RWPE1 (cell line): Measurements from ENCODE around the gene PSMG4.

Experiments used
- CTCF ChIA-PET: fragments of 350-600 bp; sonication (Branson Sonifier 250); formaldehyde crosslinking; extraction: SDS; loops from one replicate; lab custom pipeline; 2021; lab: Yijun Ruan, JAX
- POLR2A ChIA-PET: fragments of 400-600 bp; formaldehyde crosslinking; extraction: SDS; loops from one replicate; lab custom pipeline; 2020; ENCODE audit warnings: antibody characterized with exemption; ENCODE audit not compliant: low non-redundant PET; lab: Yijun Ruan, JAX
- DNase-seq: peaks from one replicate; pipeline ENCODE4 v3.0.0; 2012; ENCODE audit warnings: low spot score
- H3K27ac ChIP-seq: fragments of 450-650 bp; 2 replicates; pipeline ENCODE4 v1.5.1; 2017
- CTCF ChIP-seq: fragments of 450-650 bp; conservative IDR thresholded peaks from 2 replicates; pipeline ENCODE4 v1.5.1; 2017; ENCODE audit warnings: low read depth, mild to moderate bottlenecking

Gene PSMG4

GRCh38 chr6:3247255-3248146 lies 11.2 kb upstream of the PSMG4 start:
- peak; percentile 54 for DNase-seq
- no peak for TF ChIP-seq CTCF
- H3K27ac ChIP-seq, result peak overlapping the region; percentile 34
- CTCF ChIA-PET, result interaction anchor here (0.5 to 0.7 kb wide), 2 partner anchors 38 to 605 kb away, joined by 3 read pairs; no protein-coding TSS in a partner anchor
- POLR2A ChIA-PET, result interaction anchor here (0.7 kb wide), 1 partner anchor 100 kb away, joined by 3 read pairs; no protein-coding TSS in a partner anchor

DNA sequence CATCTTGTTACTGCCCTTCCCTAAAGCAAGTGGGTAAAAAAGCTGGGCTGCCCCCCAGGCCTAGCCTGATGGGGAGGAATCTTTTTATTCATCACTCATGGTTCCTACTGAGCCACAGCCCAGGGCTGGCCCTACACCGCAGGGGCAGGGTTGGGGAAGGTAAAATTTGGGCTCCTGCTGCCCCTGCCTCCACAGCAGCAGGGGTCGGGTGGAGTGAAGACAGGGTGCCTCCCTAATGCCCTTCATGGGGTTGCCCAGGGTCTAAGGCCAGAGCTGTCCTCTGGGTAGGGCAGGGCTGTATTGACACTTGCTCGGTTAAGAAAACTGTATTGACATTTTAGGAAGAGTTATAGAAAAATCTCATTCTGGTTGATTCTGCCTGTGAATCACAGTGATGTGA lies 8.9 kb upstream of the PSMG4 start:
- ChIA-PET POLR2A (no interaction called here), CTCF (interaction anchor here (0.6 to 1.6 kb wide), 2 partner anchors 87 to 103 kb away, joined by 3 read pairs; no protein-coding TSS in a partner anchor)
- H3K27ac ChIP-seq, result no peak overlapping the region
- TF ChIP-seq CTCF, result no peak
- DNase-seq, result no peak

GRCh38 chr6:3250231-3250675 lies 8.5 kb upstream of the PSMG4 start:
- POLR2A ChIA-PET, result no interaction called here

GRCh38 chr6:3251462-3252314 lies 7.1 kb upstream of the PSMG4 start:
- peak; percentile 76 for DNase-seq
- peak; percentile 94 for TF ChIP-seq CTCF
- no peak overlapping the region for H3K27ac ChIP-seq
- CTCF ChIA-PET, result interaction anchor here (0.6 to 1.9 kb wide), 21 partner anchors 9 to 267 kb away, joined by 3 to 13 read pairs (median 4); partner anchors contain the start of gene TUBB2A
- POLR2A ChIA-PET, result interaction anchor here (0.8 kb wide), 1 partner anchor 14 kb away, joined by 5 read pairs; no protein-coding TSS in a partner anchor

More at GRCh38 chr6:3250231-3250675, 8.5 kb upstream of the PSMG4 start:
- H3K27ac ChIP-seq, result no peak overlapping the region
- CTCF ChIA-PET, result interaction anchor here (1.6 kb wide), 2 partner anchors 10 to 88 kb away, joined by 3 read pairs; no protein-coding TSS in a partner anchor
- TF ChIP-seq CTCF, result no peak
- DNase-seq, result no peak

DNA sequence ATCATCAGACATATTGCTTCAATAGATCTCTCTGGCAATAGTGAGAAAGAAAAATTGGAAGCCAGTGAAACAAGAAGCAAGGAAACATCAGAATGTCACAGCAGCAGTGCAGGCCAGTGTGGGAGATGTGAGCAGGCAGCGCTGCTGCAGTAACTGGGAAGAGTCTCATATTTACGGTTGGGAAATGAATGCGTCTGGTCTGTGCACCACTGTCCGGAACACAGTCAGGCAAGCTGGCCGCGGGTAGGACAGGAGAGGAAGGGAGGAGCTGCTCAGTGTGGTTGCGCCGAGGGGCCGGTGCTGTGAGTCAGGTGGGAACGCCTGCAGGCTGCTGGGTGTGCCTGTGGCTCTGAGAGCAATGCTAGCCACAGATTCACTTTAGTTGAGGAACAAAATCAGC lies 6.4 kb upstream of the PSMG4 start:
- ChIA-PET CTCF (interaction anchor here (1.1 to 1.9 kb wide), 5 partner anchors 9 to 127 kb away, joined by 4 to 13 read pairs (median 4); no protein-coding TSS in a partner anchor), POLR2A (interaction anchor here (0.8 kb wide), 1 partner anchor 13 kb away, joined by 5 read pairs; no protein-coding TSS in a partner anchor)
- H3K27ac ChIP-seq, result no peak overlapping the region
- DNase-seq, result no peak
- no peak for TF ChIP-seq CTCF
